ENCODE data around the gene CNTN1. TPM values are rescaled to one million over a fixed set of nuclear protein-coding genes. Genes with fewer than 3 reads are reported as not detected.

CNTN1 gene
- total and polyA plus RNA-seq, 2 of the 8 experiments (the other 6 are each of a cell fraction or from before 2014, with no cell fraction given), result 7.2 to 21.8 TPM

DNA sequence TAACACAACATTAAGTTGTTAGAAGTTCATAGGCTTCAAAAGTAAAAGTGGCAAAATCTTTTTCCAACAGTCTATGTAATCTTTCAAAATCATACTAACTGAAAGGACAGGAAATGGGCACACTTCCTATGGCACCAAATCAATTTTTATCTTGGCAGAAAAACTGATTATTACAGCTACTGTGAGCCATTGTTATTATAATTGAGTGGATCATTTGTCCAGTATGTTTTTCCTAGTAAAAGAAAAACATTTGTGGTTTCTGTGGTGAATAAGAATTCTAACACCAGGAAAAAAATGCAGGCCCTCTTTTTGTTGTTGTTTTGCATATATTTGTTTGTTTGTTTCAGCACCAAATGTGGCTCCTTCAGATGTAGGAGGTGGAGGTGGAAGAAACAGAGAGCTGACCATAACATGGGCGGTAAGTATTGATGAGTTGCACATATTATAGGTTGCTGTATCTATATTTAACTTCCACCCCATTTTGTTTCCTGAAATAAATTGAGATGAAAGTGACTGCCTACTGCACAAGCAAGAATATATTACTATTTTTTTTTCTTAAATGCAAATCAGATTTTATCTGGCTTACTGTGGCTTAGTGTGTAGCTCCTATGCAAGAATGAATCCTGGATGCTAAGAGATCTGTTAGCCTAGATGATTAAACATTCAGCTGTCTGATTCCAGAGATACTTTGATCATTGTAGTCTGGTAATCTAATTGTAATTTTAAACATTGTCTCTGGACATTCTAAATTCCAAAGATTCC lies 321.8 kb downstream of the CNTN1 start:
- H4K5ac ChIP-seq (ENCODE audit: insufficient read length, low read depth, low read length), result no peak overlapping the region
- H3K9me3 ChIP-seq (ENCODE audit: insufficient read depth in 2 of 2, low read depth in 1 of 2, low read length in 1 of 2), result peaks cover 35 to 36% of the 10 kb centered on the region in 2 experiments
- no peak overlapping the region for H3K4me3 ChIP-seq (ENCODE audit: extremely low read depth in 1 of 4, insufficient read depth in 2 of 4, low read depth in 3 of 4, low read length in 4 of 4)
- no peaks in the 10 kb centered on the region for H3K79me2 ChIP-seq (ENCODE audit: control insufficient read depth in 1 of 2, insufficient read depth in 2 of 2, low read length in 2 of 2)
- H4K91ac ChIP-seq (replicated peaks; ENCODE audit: insufficient read length, low read length), result no peak overlapping the region
- H2BK12ac ChIP-seq (ENCODE audit: low read depth, low read length), result no peak overlapping the region
- POLR2A ChIA-PET (ENCODE audit: partially characterized antibody), result no interaction called here
- no peaks in the 10 kb centered on the region for H3K4me1 ChIP-seq (replicated peaks in 1 of 4; ENCODE audit: control insufficient read depth in 3 of 4, insufficient read depth in 4 of 4, low read length in 3 of 4)
- DNase-seq (ENCODE audit: low read depth in 1 of 2, low spot score in 2 of 2) (no peak), FAIRE-seq (no peak)
- H3K4ac ChIP-seq (replicated peaks; ENCODE audit: insufficient read length, low read depth, low read length), result no peak overlapping the region
- no peak overlapping the region for H2AFZ ChIP-seq (ENCODE audit: low read length)
- H3K56ac ChIP-seq (replicated peaks; ENCODE audit: insufficient read length, low read depth, low read length), result no peak overlapping the region
- no peak overlapping the region for H3K4me2 ChIP-seq (ENCODE audit: insufficient read depth in 1 of 2, low read depth in 2 of 2, low read length in 2 of 2)
- H2BK20ac ChIP-seq (ENCODE audit: low read length), result no peak overlapping the region
- no peak overlapping the region for H3K27ac ChIP-seq (ENCODE audit: low read depth, low read length)
- no peaks in the 10 kb centered on the region for H3K27me3 ChIP-seq (replicated peaks in 1 of 4; ENCODE audit: control insufficient read depth in 3 of 4, extremely low read depth in 1 of 4, insufficient read depth in 3 of 4, low read length in 3 of 4)
- no peak overlapping the region for H2BK15ac ChIP-seq (ENCODE audit: low read length)
- TF ChIP-seq GABPA (IDR thresholded peaks at IDR 0.05; ENCODE audit: borderline replicate concordance, insufficient read depth, low read length), result no peak
- no peak for TF ChIP-seq RNF2 (IDR thresholded peaks at IDR 0.05; ENCODE audit: borderline replicate concordance, low read depth, low read length, missing control alignments, poor library complexity, severe bottlenecking)
- no peak for TF ChIP-seq KDM4A (IDR thresholded peaks at IDR 0.05; ENCODE audit: low read depth, low read length, severe bottlenecking)
- no peak for TF ChIP-seq POU5F1 (IDR thresholded peaks at IDR 0.05; ENCODE audit: low read depth, low read length)
- TF ChIP-seq TAF7 (optimal IDR thresholded peaks at IDR 0.05; ENCODE audit: borderline replicate concordance, low read depth, low read length), result no peak
- no peak for TF ChIP-seq EZH2 (IDR thresholded peaks at IDR 0.05; ENCODE audit: low read depth, low read length, severe bottlenecking)
- TF ChIP-seq POLR2A (IDR thresholded peaks at IDR 0.05; ENCODE audit: control extremely low read depth in 1 of 2, low read depth in 2 of 2, low read length in 2 of 2), result no peak
- TF ChIP-seq JUN (IDR thresholded peaks at IDR 0.05; ENCODE audit: low read depth, low read length), result no peak
- no peak for TF ChIP-seq SIX5 (IDR thresholded peaks at IDR 0.05; ENCODE audit: low read depth, low read length)
- no peak overlapping the region for H3K14ac ChIP-seq (ENCODE audit: insufficient read length)
- H3K9ac ChIP-seq (replicated peaks in 1 of 4; ENCODE audit: extremely low read depth in 1 of 4, low read depth in 3 of 4, low read length in 3 of 4), result no peak overlapping the region
- H3K79me1 ChIP-seq (ENCODE audit: low read depth, low read length), result no peaks in the 10 kb centered on the region
- H2AK5ac ChIP-seq (ENCODE audit: low read depth, low read length), result no peak overlapping the region
- no peak overlapping the region for H3K23ac ChIP-seq (ENCODE audit: insufficient read length)
- no peak overlapping the region for H4K8ac ChIP-seq (ENCODE audit: extremely low read depth, insufficient read depth, low read length)
- CTCF ChIA-PET (ENCODE audit: partially characterized antibody), result no interaction called here
- H2BK120ac ChIP-seq (replicated peaks; ENCODE audit: low read depth, low read length), result no peak overlapping the region
- H3K23me2 ChIP-seq (ENCODE audit: low read depth, low read length), result no peaks in the 10 kb centered on the region
- no peak overlapping the region for H2BK5ac ChIP-seq (ENCODE audit: low read depth, low read length)
- 91% methylated on average over 1 of the region's 1 CpG; no CpG with 5 or more reads in 1 of the 2 experiments for WGBS, 2 experiments (ENCODE audit: extremely low coverage in 1 of 2, insufficient coverage in 1 of 2, insufficient read length in 1 of 2, insufficient replicate concordance in 2 of 2, low coverage in 1 of 2, low lambda C conversion rate in 2 of 2, missing lambda C conversion rate in 1 of 2)
- peaks cover 0 to 3% (median 0%) of the 10 kb centered on the region in 4 experiments; a peak in 1 of 8 replicates for H3K36me3 ChIP-seq (ENCODE audit: control insufficient read depth in 2 of 4, insufficient read depth in 4 of 4, low read length in 3 of 4)
- H3K18ac ChIP-seq (ENCODE audit: extremely low read depth, low read length), result no peak overlapping the region
- no peaks in the 10 kb centered on the region for H4K20me1 ChIP-seq (replicated peaks in 1 of 2; ENCODE audit: control insufficient read depth in 1 of 2, insufficient read depth in 2 of 2, low read length in 2 of 2)

Measured in H1 (cell line).